Measurements from ENCODE around the gene MIPOL1.
"Not testable (repeated sequence)": the region's sequence is repeated elsewhere in the genome, so short reads cannot be mapped to it uniquely, and the experiment has no call there.

Gene MIPOL1

DNA sequence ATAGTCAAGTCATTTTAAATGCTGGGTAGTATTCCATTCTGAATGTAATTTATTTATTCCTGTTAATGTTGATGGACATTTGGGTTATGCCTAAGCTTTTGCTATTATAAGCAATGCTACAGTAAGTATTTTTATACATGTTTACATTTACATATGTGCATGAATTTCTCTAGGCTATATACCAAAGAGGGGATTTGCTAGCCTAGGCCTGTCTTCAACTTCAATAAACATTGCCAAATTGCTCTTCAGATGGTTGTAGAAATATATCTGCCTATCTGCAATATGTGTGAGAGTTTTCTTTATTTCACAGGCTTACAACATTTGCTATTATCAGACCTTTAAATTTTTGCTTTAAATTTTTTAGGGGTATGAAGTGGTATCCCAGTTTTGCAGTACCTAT, 87.0 kb downstream of the MIPOL1 start:
- DNase-seq (ENCODE audit: low read depth in 2 of 2) = no peak

DNA sequence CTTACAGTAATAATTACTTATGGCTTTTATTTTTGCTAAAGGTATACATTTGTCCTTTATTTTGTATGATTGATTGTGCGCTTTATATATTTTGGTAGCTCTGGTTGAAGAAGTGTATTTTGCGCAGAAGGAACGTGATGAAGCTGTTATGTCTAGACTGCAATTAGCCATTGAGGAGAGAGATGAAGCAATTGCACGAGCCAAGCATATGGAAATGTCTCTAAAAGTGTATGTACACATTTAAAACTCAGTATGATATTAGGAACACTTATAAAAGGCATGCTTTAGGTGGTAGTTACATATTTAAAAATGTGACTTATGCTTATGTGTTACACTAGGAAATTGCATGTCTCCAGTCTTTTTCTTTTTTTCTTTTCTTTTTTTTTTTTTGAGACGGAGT, 87.5 kb downstream of the MIPOL1 start:
- DNase-seq (ENCODE audit: low read depth in 2 of 2) = no peak

DNA sequence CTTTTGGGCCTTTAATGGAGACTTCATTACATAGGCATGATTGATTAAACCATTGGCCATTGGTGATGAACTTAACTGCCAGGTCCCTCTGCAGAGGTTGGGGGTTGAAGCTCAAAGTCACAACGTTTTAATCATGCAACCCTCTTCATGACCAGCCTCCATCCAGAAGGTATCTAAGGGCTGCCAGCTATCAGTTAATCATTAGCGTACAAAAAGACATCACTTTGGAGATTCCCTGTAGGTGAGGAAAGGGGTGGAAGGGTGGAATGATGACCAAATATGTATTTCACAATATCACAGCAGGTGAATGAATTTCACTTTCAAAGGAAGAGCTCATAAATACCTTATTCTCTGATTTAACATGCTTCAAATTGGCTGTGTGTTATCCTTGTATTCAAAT, 92.0 kb downstream of the MIPOL1 start:
- DNase-seq (ENCODE audit: low read depth in 2 of 2) = no peak

DNA sequence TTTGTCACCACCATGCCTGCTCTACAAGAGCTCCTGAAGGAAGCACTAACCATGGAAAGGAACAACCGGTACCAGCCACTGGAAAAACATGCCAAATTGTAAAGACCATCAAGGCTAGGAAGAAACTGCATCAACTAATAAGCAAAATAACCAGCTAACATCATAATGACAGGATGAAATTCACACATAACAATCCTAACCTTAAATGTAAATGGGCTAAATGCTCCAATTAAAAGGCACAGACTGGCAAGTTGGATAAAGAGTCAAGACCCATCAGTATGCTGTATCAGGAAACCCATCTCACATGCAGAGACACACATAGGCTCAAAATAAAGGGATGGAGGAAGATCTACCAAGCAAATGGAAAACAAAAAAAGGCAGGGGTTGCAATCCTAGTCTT, 97.5 kb downstream of the MIPOL1 start:
- DNase-seq (ENCODE audit: low read depth in 2 of 2) = not testable (repeated sequence)

DNA sequence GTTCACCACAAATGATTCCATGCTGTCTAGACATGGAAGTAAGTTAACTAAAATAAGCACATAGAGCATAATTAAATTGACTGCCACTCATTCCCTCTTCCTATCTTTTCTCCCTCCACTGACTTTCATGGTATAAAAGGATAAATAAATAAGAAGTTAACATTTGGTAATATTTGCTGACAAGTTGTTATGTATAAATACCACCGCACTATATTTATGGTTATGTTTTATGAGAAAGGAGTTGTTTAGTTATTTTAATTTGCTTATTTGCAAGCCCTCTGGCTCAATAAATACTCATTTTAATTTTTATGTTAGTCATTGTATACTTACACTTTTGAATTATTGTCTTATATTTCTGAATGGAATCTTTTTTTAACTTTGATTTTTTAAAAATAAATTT, 113.5 kb downstream of the MIPOL1 start:
- DNase-seq (ENCODE audit: low read depth in 2 of 2) = no peak

DNA sequence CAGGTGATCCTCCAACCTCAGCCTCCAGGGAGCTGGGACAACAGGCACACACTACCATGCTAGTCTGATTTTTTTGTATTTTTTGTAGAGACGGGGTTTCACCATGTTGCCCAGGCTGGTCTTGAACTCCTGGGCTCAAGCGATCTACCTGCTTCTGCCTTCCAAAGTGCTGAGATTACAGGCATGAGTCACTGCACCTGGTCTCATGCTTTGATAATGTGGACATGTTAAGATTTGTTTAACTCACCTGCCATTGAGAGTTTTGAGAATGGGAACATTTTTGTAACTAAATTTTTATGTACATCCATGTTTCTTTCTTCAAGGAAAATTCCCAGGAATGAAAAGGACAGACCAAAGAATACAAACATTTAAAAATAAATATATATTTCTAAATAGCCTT, 121.2 kb downstream of the MIPOL1 start:
- DNase-seq (ENCODE audit: low read depth in 2 of 2) = no peak

DNA sequence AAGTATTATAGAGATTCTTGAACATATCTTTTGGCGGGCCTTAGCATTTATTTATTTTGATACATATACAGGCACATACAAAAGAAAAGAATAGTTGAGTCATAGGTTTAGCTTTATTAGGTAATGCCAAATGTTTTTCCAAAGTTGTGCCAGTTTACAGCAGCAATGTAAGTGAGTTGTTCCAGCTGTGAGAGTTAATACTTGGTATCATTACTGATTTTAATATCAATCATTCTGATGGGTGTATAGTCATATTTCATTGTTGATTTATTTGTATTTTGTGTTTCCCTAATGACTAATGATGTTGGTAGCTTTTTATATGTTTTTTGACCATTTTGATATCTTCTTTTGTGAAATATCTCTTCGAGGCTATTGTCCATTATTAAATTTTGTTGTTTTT, 122.4 kb downstream of the MIPOL1 start:
- DNase-seq (ENCODE audit: low read depth in 2 of 2) = no peak

DNA sequence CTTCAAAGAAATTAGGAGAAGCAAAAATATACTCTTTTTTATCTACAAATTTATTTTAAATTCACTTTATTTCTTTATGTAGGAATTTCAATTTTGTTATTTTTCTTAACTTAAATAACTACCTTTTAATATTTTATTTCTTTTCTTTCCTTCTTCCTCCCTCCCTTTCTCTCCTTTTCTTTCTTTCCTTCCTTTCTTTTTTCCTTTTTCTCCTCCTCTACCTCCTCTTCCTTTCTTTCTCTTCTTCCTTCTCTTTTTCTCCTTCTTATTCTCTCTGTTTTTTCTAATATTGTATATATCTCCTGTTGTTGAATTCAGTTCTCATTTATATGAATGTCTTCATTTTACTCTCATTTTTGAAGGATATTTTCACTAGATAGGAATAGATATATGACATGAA, 127.6 kb downstream of the MIPOL1 start:
- no peak for DNase-seq (ENCODE audit: low read depth in 2 of 2)

DNA sequence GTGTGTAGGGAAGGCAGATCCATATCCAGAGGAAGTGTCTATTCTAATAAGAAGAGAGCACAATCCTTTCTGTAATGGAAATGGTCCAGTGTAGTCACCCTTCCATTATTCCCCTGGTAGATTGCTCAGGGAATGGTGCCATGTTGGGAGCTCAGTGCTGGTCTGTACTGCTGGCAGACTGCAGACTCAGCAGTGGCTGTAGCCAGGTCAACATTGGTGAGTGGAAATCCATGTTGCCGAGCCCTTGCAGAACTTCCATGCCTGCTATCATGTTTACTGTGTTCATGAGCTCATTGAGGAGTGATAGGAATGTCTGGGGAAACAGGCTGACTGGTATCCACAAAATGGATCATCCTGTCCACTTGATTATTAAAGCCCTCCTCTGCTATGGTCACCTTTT, 128.7 kb downstream of the MIPOL1 start:
- no peak for DNase-seq (ENCODE audit: low read depth in 2 of 2)

DNA sequence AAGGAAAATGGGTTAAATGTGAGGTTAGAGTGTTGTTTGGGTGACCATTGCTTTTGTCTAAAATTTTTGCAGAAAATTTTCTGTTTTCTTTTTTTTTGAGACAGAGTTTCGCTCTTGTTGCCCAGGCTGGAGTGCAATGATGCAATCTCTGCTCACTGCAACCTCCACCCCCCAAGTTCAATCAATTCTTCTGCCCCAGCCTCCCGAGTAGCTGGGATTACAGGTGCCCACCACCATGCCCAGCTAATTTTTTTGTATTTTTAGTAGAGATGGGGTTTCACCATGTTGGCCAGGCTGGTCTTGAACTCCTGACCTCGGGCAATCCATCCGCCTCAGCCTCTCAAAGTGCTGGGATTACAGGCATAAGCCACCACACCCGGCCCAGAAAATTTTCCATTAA, 130.2 kb downstream of the MIPOL1 start:
- not testable (repeated sequence) for DNase-seq (ENCODE audit: low read depth in 2 of 2)

DNA sequence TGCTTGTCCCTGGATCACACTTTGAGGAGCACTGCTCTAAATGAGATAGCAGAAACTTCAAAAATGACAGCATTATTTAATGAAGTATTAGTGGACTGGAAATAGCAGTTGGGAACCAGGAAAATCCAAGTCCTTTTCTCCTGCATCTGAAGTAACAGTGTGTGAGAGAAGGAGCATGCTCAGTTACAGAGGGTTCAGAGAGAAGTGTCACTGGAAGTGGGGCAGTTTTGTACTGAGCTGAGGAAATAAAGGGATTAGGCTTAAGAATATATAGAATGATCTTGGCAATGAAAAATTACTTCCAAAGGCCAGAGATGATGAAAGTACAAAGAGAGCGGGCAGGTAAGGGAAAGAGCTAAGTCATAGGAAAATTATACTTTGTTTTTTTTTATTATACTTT, 130.9 kb downstream of the MIPOL1 start:
- DNase-seq (ENCODE audit: low read depth in 2 of 2) = no peak

DNA sequence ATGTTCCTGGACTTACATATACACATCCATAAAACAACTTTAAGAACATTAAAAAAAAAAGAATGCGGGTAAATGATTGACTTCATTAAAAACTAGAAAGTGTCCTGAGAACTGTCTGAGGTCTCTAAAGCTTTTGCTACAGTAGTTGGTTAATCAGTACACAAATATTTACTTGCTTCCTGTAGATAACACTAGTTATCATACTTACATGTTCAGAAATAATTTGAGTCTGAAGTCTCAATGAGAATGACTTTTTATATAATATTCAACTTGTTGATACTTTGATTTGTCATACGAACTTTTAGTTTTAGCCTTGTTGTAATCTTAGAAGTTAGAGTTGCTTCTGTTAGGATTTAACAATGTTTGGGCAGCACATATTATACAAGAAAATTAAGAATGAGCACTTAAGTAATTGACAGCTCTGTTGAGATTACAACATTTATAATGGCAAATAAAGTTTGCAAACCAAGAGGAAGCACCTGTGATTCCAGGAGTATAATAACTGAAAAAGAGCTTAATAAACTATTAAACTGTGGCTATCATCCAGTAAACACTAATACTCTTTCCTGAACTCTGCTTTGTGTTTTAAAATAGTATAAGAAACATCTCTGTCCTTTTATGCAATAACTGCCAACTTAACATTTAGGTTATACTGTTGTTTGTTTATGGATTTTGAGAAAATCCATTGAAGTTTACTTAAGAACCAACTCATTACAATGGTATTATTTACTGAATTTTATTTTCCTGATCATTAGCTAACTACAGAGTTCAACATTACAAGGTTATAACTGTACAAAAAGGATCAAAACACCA, 131.7 kb downstream of the MIPOL1 start:
- DNase-seq (ENCODE audit: low read depth in 2 of 2) = no peak

DNA sequence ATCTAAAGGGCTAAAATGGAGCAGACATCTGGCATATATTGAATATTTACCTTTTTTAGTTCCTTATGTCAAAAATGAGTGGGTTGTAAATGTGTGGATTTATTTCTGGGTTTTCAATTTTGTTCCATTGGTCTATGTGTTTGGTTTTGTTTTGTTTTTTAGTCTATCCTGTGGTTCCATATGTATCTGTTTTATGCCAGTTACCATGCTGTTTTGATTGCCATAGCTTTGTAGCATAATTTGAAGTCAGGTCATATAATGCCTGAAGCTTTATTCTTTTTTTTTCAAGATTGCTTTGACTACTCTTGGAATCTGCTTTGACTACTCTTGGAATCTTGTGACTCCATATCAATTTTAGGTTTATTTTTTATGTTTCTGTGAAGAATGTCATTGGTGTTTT, 133.2 kb downstream of the MIPOL1 start:
- no peak for DNase-seq (ENCODE audit: low read depth in 2 of 2)

DNA sequence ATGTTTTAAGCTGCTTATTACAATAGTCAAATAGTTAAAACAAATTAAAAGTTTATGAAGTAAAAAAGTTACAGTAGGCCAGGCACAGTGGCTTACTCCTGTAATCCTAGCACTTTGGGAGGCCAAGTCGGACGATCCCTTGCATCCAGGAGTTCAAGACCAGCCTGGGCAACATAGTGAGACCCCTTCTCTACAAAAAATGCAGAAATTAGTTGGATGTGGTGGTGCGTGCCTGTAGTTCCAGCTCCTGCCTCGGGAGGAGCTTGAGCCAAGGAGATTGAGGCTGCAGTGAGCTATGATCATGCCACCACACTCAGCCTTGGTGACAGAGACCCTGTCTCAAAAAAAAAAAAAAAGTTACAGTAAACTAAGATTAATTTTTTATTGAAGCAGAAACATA, 142.6 kb downstream of the MIPOL1 start:
- DNase-seq (ENCODE audit: low read depth in 2 of 2) = no peak

DNA sequence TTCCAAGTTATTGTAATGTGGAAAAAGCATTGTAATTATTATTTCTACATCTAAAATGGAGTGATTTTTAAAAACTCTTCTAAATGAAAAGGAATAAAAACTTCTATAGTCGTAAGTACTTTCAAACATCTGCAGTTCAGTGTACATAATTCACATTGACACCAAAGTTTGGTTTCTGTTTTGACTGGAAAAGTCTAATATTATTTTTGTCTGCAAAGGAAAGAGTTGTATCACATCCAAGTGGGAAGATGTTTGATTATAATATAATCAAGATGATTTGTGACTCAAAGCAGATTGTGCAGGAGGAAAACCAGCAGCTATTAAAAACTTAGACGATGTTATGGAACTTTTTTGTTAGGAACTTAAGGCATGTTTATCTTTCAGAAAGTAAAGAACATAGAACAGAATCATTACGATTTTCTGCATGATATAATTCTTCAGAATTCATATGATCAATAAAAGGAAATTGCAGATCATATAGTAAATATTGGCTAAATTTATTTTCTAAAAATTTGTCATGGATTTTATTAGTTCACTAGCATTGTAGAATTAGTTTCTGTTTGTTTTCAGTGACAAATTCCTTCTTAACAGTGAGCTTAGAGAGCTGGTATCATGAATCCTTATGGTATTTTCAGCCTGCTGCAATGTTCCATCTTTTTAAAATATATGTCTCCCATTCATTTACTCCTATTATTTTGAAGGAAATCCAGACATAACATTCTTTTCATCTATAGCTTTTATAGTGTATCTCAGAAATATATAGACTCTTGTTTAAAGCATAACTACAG, 145.8 kb downstream of the MIPOL1 start:
- DNase-seq (ENCODE audit: low read depth in 2 of 2) = no peak

DNA sequence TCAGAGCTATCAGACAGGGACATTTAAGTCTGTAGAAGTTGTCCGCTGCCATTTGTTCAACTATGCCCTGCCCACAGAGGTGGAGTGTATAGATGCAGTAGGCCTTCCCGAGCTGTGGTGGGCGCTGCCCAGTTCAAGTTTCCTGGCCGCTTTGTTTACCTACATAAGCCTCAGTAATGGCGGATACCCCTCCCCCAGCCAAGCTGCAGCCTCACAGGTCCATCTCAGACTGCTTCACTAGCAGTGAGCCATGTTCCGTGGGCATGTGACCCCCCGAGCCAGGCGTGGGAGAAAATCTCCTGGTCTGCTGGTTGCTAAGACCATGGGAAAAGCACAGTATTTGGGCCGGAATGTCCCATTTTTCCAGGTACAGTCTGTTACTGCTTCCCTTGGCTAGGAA, 165.9 kb downstream of the MIPOL1 start:
- DNase-seq (ENCODE audit: low read depth in 2 of 2) = no peak

DNA sequence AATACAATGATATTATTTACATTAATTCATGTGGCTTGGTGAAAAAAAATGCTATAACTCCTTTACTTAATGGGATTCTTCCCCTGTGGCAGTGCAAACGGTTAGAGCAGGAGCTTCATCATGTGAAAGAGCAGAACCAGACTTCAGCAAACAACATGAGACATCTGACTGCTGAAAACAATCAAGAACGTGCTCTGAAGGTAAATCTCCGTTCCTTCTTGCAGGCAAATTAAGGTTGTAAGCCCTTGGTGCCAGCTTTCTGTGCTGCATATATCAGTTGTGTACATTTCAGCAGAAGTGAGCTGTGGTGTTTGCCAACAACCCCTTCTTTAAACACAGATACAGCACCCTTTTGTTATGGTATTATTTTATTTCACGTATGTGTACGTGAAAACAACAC, 171.7 kb downstream of the MIPOL1 start:
- no peak for DNase-seq (ENCODE audit: low read depth in 2 of 2)

DNA sequence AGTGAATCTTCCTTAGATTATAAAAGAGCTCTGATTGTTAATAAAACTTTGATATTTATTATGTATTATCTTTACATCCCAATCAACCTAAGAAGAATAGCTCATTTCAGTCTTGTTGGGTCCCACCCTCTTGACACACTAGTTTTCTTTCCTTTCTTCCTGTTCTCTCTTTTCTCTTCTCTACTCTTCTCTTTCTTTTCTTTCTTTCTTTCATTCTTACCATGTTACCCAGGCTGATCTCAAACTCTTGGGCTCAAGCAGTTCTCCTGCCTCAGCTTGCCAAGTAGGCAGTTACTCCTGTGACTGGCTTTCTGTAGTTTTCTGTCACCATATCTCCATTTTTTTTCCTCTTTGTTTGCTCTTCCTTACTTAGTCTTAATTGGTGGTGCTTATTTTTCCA, 177.8 kb downstream of the MIPOL1 start:
- DNase-seq (ENCODE audit: low read depth in 2 of 2) = no peak

DNA sequence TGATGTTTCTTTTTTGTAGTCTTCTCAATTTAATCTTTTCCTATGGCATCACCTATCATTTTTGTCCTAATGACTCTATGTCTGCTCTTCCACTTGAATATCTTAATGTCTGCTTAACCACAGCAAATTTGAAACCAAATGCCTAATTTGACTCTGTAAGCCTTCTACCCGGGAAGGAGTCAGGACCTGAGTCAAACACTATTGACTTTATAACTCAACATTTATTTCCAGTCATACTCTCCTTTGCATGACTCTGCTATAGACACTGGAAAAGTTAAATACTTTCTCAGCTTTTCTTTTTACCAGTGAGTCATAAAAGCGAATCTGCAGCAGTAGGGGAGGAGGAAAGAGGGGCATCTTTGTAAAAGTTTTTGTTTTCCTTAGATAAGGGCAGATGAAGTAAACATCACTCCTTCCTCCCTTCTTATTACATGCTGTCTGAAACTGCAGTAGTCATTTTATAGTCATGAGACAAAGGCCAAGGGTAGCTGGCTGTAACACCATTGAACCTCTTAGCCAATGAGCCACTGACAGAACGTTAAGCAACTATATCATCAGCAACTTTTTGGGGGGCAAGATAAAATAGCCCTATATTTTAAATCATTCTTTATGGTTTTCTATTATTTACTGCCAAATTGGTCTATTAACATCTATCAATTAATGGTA, 179.3 kb downstream of the MIPOL1 start:
- no peak for DNase-seq (ENCODE audit: low read depth in 2 of 2)

DNA sequence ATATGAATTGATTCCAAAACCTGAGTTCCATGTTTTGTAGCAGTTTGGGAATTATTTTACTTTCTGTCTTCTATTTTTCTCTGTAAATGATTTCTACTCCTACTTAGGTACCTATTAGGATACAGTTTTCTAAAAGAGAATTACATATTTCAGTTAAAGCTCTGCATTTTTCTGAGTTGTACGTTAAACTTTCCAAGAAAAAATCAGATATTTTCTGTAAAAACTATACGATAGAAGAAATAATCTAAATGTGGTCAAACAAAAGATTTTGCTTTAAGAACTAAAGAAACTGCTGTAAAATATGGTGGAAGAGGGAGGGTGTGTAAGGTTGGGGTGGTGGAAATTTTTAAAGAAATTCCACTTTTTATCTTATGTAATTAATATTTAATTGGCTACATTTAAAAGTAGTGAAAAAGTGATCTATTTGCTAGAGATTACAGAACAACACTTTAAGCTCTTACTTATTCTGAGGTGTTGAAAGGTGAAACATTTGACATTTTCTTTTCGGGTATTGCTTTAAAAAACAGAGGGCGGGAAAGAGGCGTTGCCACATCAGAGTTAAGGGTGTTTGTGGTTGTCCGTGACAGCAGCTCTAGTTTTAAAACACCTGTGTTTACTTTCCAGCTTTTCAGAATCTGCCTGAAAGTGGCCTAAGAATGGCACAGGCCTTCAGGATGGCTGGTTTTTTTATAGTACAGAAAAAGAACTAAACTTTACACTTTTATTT, 187.3 kb downstream of the MIPOL1 start:
- no peak for DNase-seq (ENCODE audit: low read depth in 2 of 2)

DNA sequence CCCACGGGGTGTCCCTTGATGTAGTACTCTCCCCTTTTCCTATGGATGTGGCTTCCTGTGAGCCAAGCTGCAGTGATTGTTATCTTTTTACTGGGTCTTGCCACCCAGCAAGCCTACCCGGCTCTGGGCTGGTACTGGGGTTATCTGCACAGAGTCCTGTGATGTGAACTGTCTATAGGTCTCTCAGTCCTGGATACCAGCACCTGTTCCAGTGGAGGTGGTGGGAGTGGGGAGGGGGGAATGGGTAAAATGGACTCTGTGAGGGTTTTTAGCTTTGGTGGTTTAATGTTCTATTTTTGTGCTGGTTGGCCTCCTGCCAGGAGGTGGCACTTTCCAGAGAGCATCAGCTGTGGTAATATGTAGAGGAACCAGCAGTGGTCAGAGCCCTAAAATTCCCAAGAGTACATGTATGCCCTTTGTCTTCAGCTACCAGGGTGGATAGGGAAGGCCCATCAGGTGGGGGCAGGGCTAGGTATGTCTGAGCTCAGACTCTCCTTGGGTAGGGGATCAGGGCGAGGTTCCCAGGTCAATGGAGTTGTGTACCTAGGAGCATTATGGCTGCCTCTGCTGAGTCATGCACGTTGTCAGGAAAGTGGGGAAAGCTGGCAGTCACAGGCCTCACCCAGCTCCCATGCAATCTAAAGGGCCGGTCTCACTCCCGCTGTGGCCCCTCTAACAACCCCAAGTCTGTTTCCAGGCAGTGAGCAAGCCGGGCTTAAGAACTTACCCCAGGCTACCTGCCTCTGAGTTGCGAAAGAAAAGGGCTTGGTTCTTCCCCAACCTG, 199.6 kb downstream of the MIPOL1 start:
- not testable (repeated sequence) for DNase-seq (ENCODE audit: low read depth in 2 of 2)

DNA sequence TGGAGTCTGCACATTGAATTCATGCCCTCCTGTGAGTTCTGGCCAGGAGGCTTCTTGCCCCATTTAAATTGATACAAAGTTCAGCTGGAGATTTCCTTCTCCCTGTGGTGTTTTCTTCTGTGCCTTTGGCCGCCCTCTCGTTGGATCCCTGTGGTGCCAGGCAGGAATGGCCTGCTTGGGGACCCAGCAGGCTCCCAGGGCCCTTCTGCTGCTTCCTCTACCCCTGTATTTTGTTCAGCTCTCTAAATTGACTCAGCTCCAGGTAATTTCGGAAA, 200.1 kb downstream of the MIPOL1 start:
- no peak for DNase-seq (ENCODE audit: low read depth in 2 of 2)

All from stimulated activated CD4-positive, alpha-beta T cell treated with anti-CD3 and anti-CD28 coated beads, Interleukin-1b, Interleukin-23, amount 100 ng/mL, for 4 hours (primary cell).